CD8-positive, alpha-beta memory T cell (primary cell): ENCODE measurements around the gene WDR20. TPM values are rescaled to one million over a fixed set of nuclear protein-coding genes. Genes with fewer than 3 reads are reported as not detected.

Source experiments
- CTCF ChIA-PET: fragments of 350-600 bp; sonication (Branson Sonifier 250); formaldehyde crosslinking; loops from one replicate; lab custom pipeline; 2021; ENCODE audit warnings: antibody characterized with exemption; lab: Charles Lee
- POLR2A ChIA-PET: fragments of 350-600 bp; sonication (Branson Sonifier 250); formaldehyde crosslinking; loops from one replicate; lab custom pipeline; 2021; ENCODE audit warnings: antibody characterized with exemption; lab: Charles Lee
- DNase-seq, 5 donors: peaks; one replicate each; pipeline versions ENCODE4 v3.0.0 to v3.0.0-alpha.2; 2020 to 2022; ENCODE audit warnings: mixed read lengths in 1 of 5
- H3K27ac ChIP-seq: one replicate; pipeline ENCODE4 v1.7.0; 2013; ENCODE audit warnings: low read depth, mild to moderate bottlenecking, low read length, moderate library complexity
- H3K27me3 ChIP-seq: 2 replicates; pipeline ENCODE4 v1.7.0; 2013; ENCODE audit warnings: low read length, mild to moderate bottlenecking; ENCODE audit not compliant: insufficient read depth, poor library complexity, severe bottlenecking
- H3K36me3 ChIP-seq: 2 replicates; pipeline ENCODE4 v1.7.0; 2013; ENCODE audit warnings: mild to moderate bottlenecking, low read length, moderate library complexity; ENCODE audit not compliant: insufficient read depth
- H3K4me1 ChIP-seq: 2 replicates; pipeline ENCODE4 v1.7.0; 2013; ENCODE audit warnings: mild to moderate bottlenecking, low read length, moderate library complexity; ENCODE audit not compliant: insufficient read depth
- H3K4me3 ChIP-seq: 2 replicates; pipeline ENCODE4 v1.7.0; 2013; ENCODE audit warnings: mild to moderate bottlenecking, low read length
- H3K9me3 ChIP-seq: 2 replicates; pipeline ENCODE4 v1.7.0; 2013; ENCODE audit warnings: mild to moderate bottlenecking, low read length
- H3K27ac Mint-ChIP-seq, 8 donors: one replicate each; pipeline ENCODE4 v1.8.0; 2020 to 2021; ENCODE audit warnings: mixed read lengths in 8 of 8, mild to moderate bottlenecking in 6 of 8, inconsistent platforms in 3 of 8, moderate library complexity in 3 of 8
- H3K27me3 Mint-ChIP-seq, 2 donors: one replicate each; pipeline ENCODE4 v1.8.0; 2020 to 2021; ENCODE audit warnings: mixed read lengths in 2 of 2, mild to moderate bottlenecking in 1 of 2, moderate library complexity in 1 of 2
- H3K36me3 Mint-ChIP-seq, 3 donors: one replicate each; pipeline ENCODE4 v1.8.0; 2020 to 2021; ENCODE audit warnings: mixed read lengths in 3 of 3, inconsistent platforms in 1 of 3, mild to moderate bottlenecking in 1 of 3
- H3K4me1 Mint-ChIP-seq, 3 donors: one replicate each; pipeline ENCODE4 v1.8.0; 2020 to 2021; ENCODE audit warnings: mixed read lengths in 3 of 3, inconsistent platforms in 1 of 3, mild to moderate bottlenecking in 1 of 3
- H3K4me3 Mint-ChIP-seq, 7 donors: one replicate each; pipeline ENCODE4 v1.8.0; 2020 to 2021; ENCODE audit warnings: mixed read lengths in 7 of 7, mild to moderate bottlenecking in 6 of 7, moderate library complexity in 4 of 7, inconsistent platforms in 2 of 7
- H3K9me3 Mint-ChIP-seq, 5 donors: one replicate each; pipeline ENCODE4 v1.8.0; 2020 to 2022; ENCODE audit warnings: mixed read lengths in 5 of 5, mild to moderate bottlenecking in 3 of 5, moderate library complexity in 2 of 5, inconsistent platforms in 1 of 5
- polyA plus RNA-seq: library from polyadenylated mRNA; unstranded; fragments of 300-500 nt; fragmentation: Illumina TruSeq; gene quantifications from one replicate; pipeline ENCODE4 v1.2.3, GENCODE V29; 2021
- total RNA-seq, 2 experiments: library from RNA; stranded (reverse); gene quantifications; one replicate each; pipeline ENCODE4 v1.2.3, GENCODE V29; 2021

WDR20 gene
- total and polyA plus RNA-seq, 3 experiments from 2014 or later, result 16.8 to 35.2 (median 32.8) TPM

- Mint-ChIP-seq H3K4me3 (peak overlapping the region in 1 of 7 donors; percentile 13), H3K36me3 (peaks cover 0 to 2% (median 0%) of the 10 kb centered on the region in 3 donors), H3K4me1 (peaks cover 62 to 79% (median 71%) of the 10 kb centered on the region in 3 donors), H3K27me3 (no peaks in the 10 kb centered on the region), H3K27ac (peak overlapping the region in 2 of 8 donors; percentile 15 to 61), H3K9me3 (no peaks in the 10 kb centered on the region)
- Histone ChIP-seq H3K27ac (no peak overlapping the region), H3K36me3 (no peaks in the 10 kb centered on the region), H3K9me3 (no peaks in the 10 kb centered on the region), H3K4me1 (peaks cover 20% of the 10 kb centered on the region), H3K4me3 (no peak overlapping the region), H3K27me3 (no peaks in the 10 kb centered on the region)
- no peak for DNase-seq
- CTCF ChIA-PET, result no interaction called here
- POLR2A ChIA-PET, result no interaction called here
Observed at GRCh38 chr14:102184316-102185035, 44.8 kb downstream of the WDR20 start.

GRCh38 chr14:102185360-102185759 lies 45.7 kb downstream of the WDR20 start:
- DNase-seq, result no peak
- no peak overlapping the region for H3K4me3 ChIP-seq
- H3K36me3 ChIP-seq, result no peaks in the 10 kb centered on the region
- POLR2A ChIA-PET, result no interaction called here
- CTCF ChIA-PET, result no interaction called here
- Mint-ChIP-seq H3K4me1 (peaks cover 61 to 80% (median 74%) of the 10 kb centered on the region in 3 donors), H3K27ac (no peak overlapping the region), H3K4me3 (no peak overlapping the region), H3K27me3 (no peaks in the 10 kb centered on the region), H3K36me3 (peaks cover 0 to 2% (median 0%) of the 10 kb centered on the region in 3 donors), H3K9me3 (no peaks in the 10 kb centered on the region)
- peaks cover 20% of the 10 kb centered on the region for H3K4me1 ChIP-seq
- H3K9me3 ChIP-seq, result no peaks in the 10 kb centered on the region
- no peaks in the 10 kb centered on the region for H3K27me3 ChIP-seq
- H3K27ac ChIP-seq, result no peak overlapping the region

- Histone ChIP-seq H3K27me3 (no peaks in the 10 kb centered on the region), H3K4me3 (no peak overlapping the region), H3K4me1 (peaks cover 22% of the 10 kb centered on the region), H3K9me3 (no peaks in the 10 kb centered on the region), H3K36me3 (no peaks in the 10 kb centered on the region), H3K27ac (no peak overlapping the region)
- H3K27me3 Mint-ChIP-seq, result no peaks in the 10 kb centered on the region
- ChIA-PET CTCF (no interaction called here), POLR2A (interaction anchor here (0.9 kb wide), 1 partner anchor 67 kb away, joined by 3 read pairs; no protein-coding TSS in a partner anchor)
- H3K4me3 Mint-ChIP-seq, result no peak overlapping the region
- peak overlapping the region in 4 of 8 donors; percentile 6 to 66 (median 50) for H3K27ac Mint-ChIP-seq
- peaks cover 54 to 77% (median 71%) of the 10 kb centered on the region in 3 donors for H3K4me1 Mint-ChIP-seq
- DNase-seq, result no peak
- no peaks in the 10 kb centered on the region for H3K36me3 Mint-ChIP-seq
- H3K9me3 Mint-ChIP-seq, result no peaks in the 10 kb centered on the region
Observed at GRCh38 chr14:102187044-102187443, 47.3 kb downstream of the WDR20 start.

- H3K4me3 ChIP-seq, result no peak overlapping the region
- no peaks in the 10 kb centered on the region for H3K27me3 Mint-ChIP-seq
- no peaks in the 10 kb centered on the region for H3K36me3 ChIP-seq
- no peak overlapping the region for H3K4me3 Mint-ChIP-seq
- peaks cover 54 to 76% (median 69%) of the 10 kb centered on the region in 3 donors for H3K4me1 Mint-ChIP-seq
- DNase-seq, result no peak
- POLR2A ChIA-PET, result interaction anchor here (0.5 to 0.9 kb wide), 2 partner anchors 42 to 67 kb away, joined by 3 read pairs; no protein-coding TSS in a partner anchor
- peaks cover 18% of the 10 kb centered on the region for H3K4me1 ChIP-seq
- no peaks in the 10 kb centered on the region for H3K9me3 ChIP-seq
- H3K27ac ChIP-seq, result no peak overlapping the region
- H3K36me3 Mint-ChIP-seq, result no peaks in the 10 kb centered on the region
- no peaks in the 10 kb centered on the region for H3K27me3 ChIP-seq
- H3K27ac Mint-ChIP-seq, result peak overlapping the region in 4 of 8 donors; percentile 42 to 76 (median 62)
- H3K9me3 Mint-ChIP-seq, result no peaks in the 10 kb centered on the region
- CTCF ChIA-PET, result no interaction called here
Observed at GRCh38 chr14:102187568-102188001, 47.9 kb downstream of the WDR20 start.

GRCh38 chr14:102188187-102188586 lies 48.5 kb downstream of the WDR20 start:
- no peak for DNase-seq
- H3K4me1 ChIP-seq, result peaks cover 18% of the 10 kb centered on the region
- Mint-ChIP-seq H3K27ac (peak overlapping the region in 1 of 8 donors; percentile 14), H3K27me3 (no peaks in the 10 kb centered on the region), H3K4me3 (no peak overlapping the region), H3K9me3 (no peaks in the 10 kb centered on the region), H3K36me3 (peaks cover 0 to under 1% (median 0%) of the 10 kb centered on the region in 3 donors), H3K4me1 (peaks cover 56 to 75% (median 66%) of the 10 kb centered on the region in 3 donors)
- H3K27ac ChIP-seq, result no peak overlapping the region
- H3K9me3 ChIP-seq, result no peaks in the 10 kb centered on the region
- ChIA-PET CTCF (no interaction called here), POLR2A (interaction anchor here (0.5 kb wide), 1 partner anchor 42 kb away, joined by 3 read pairs; no protein-coding TSS in a partner anchor)
- no peaks in the 10 kb centered on the region for H3K27me3 ChIP-seq
- no peak overlapping the region for H3K4me3 ChIP-seq
- no peaks in the 10 kb centered on the region for H3K36me3 ChIP-seq

GRCh38 chr14:102189874-102190273 lies 50.2 kb downstream of the WDR20 start:
- POLR2A ChIA-PET, result no interaction called here
- Mint-ChIP-seq H3K4me3 (peak overlapping the region in 1 of 7 donors; percentile 44), H3K4me1 (peaks cover 47 to 70% (median 61%) of the 10 kb centered on the region in 3 donors)

GRCh38 chr14:102192840-102193502 lies 53.3 kb downstream of the WDR20 start:
- H3K4me1 ChIP-seq, result peaks cover 9% of the 10 kb centered on the region
- no peak overlapping the region for H3K4me3 Mint-ChIP-seq
- POLR2A ChIA-PET, result no interaction called here
- H3K27ac Mint-ChIP-seq, result peak overlapping the region in 1 of 8 donors; percentile 32
- H3K4me1 Mint-ChIP-seq, result peaks cover 38 to 61% (median 58%) of the 10 kb centered on the region in 3 donors
- peaks cover 0 to 2% of the 10 kb centered on the region in 2 donors for H3K27me3 Mint-ChIP-seq
- no peak overlapping the region for H3K4me3 ChIP-seq
- no peak for DNase-seq
- H3K36me3 Mint-ChIP-seq, result peaks cover 0 to 41% (median 14%) of the 10 kb centered on the region in 3 donors
- H3K9me3 Mint-ChIP-seq, result no peaks in the 10 kb centered on the region
- H3K27ac ChIP-seq, result no peak overlapping the region
- H3K27me3 ChIP-seq, result no peaks in the 10 kb centered on the region
- CTCF ChIA-PET, result no interaction called here
- no peaks in the 10 kb centered on the region for H3K36me3 ChIP-seq
- no peaks in the 10 kb centered on the region for H3K9me3 ChIP-seq

More at GRCh38 chr14:102189874-102190273, 50.2 kb downstream of the WDR20 start:
- H3K4me3 ChIP-seq, result no peak overlapping the region
- CTCF ChIA-PET, result interaction anchor here (0.7 kb wide), 1 partner anchor 25 kb away, joined by 3 read pairs; no protein-coding TSS in a partner anchor
- peak overlapping the region in 5 of 8 donors; percentile 17 to 77 (median 57) for H3K27ac Mint-ChIP-seq
- H3K36me3 Mint-ChIP-seq, result peaks cover 0 to 11% (median 0%) of the 10 kb centered on the region in 3 donors
- H3K36me3 ChIP-seq, result no peaks in the 10 kb centered on the region
- peaks cover 14% of the 10 kb centered on the region for H3K4me1 ChIP-seq
- H3K27me3 ChIP-seq, result no peaks in the 10 kb centered on the region
- H3K9me3 Mint-ChIP-seq, result no peaks in the 10 kb centered on the region
- H3K27ac ChIP-seq, result no peak overlapping the region
- no peaks in the 10 kb centered on the region for H3K9me3 ChIP-seq
- no peaks in the 10 kb centered on the region for H3K27me3 Mint-ChIP-seq
- no peak for DNase-seq
